A549 (cell line): ENCODE data around the gene NOL8. TPM values are rescaled to one million over a fixed set of nuclear protein-coding genes. Genes with fewer than 3 reads are reported as not detected.

Experiments used
- ATAC-seq, 2 experiments: fragments of 200-7000 bp in 1 of 2; fragments of >200 bp in 1 of 2; cut with Nextera tagmentation in 1 of 2; cut with Tn5 transposase in 1 of 2; 3 replicates each; pipeline versions ENCODE4 v1.8.0 to v1.9.1; 2018 to 2020; ENCODE audit warnings: mild to moderate bottlenecking in 1 of 2, moderate library complexity in 1 of 2
- CTCF ChIA-PET: fragments of 300-600 bp; sonication (Branson Sonifier 250); formaldehyde crosslinking; extraction: SDS; loops from one replicate; lab custom pipeline; 2021; ENCODE audit warnings: antibody characterized with exemption, inconsistent platforms; lab: Yijun Ruan, JAX
- POLR2A ChIA-PET: fragments of 350-600 bp; formaldehyde crosslinking; extraction: SDS; loops from one replicate; lab custom pipeline; 2021; ENCODE audit warnings: antibody characterized with exemption, inconsistent platforms; lab: Yijun Ruan, JAX
- DNase-seq, 2 experiments: peaks; one replicate each; pipeline versions ENCODE4 v3.0.0 to v3.0.0-alpha.2; 2011 to 2016; ENCODE audit warnings: low read depth in 1 of 2, low spot score in 1 of 2
- FAIRE-seq: peaks from 2 replicates; lab custom pipeline; 2011; peaks lifted over from hg19 to GRCh38; lab: Jason Lieb, UNC
- H3K27ac ChIP-seq, 2 experiments: fragments of >200 bp; sonication (Bioruptor Twin); formaldehyde crosslinking; 3 replicates each; pipeline ENCODE4 v1.5.1; 2016 to 2017
- H3K4me1 ChIP-seq: fragments of >200 bp; sonication (Bioruptor Twin); formaldehyde crosslinking; 3 replicates; pipeline ENCODE4 v1.6.1; 2016
- H3K4me2 ChIP-seq: fragments of >200 bp; sonication (Bioruptor Twin); formaldehyde crosslinking; 3 replicates; pipeline ENCODE4 v1.6.1; 2016
- H3K4me3 ChIP-seq: fragments of >200 bp; sonication (Bioruptor Twin); formaldehyde crosslinking; 3 replicates; pipeline ENCODE4 v1.5.1; 2016
- H3K9me3 ChIP-seq: fragments of >200 bp; sonication (Bioruptor Twin); formaldehyde crosslinking; 3 replicates; pipeline ENCODE4 v1.6.1; 2016
- BCL3 ChIP-seq: fragments of >200 bp; sonication (Bioruptor Twin); formaldehyde crosslinking; IDR thresholded peaks from 3 replicates; pipeline ENCODE4 v1.6.1; 2016
- BHLHE40 ChIP-seq: IDR thresholded peaks from 2 replicates; pipeline ENCODE4 v1.6.1; 2012; ENCODE audit warnings: low read depth, low read length, inconsistent platforms
- CHD2 ChIP-seq: fragments of 150-350 bp; IDR thresholded peaks from 2 replicates; pipeline ENCODE4 v1.6.1; 2014; ENCODE audit warnings: low read length; ENCODE audit not compliant: partially characterized antibody
- CHD4 ChIP-seq: fragments of 200-600 bp; sonication (generic); IDR thresholded peaks from 2 replicates; pipeline ENCODE4 v1.6.1; 2016; ENCODE audit warnings: antibody characterized with exemption, mild to moderate bottlenecking, borderline replicate concordance
- E2F6 ChIP-seq: IDR thresholded peaks from 2 replicates; pipeline ENCODE4 v1.6.1; 2012; ENCODE audit warnings: low read depth, borderline replicate concordance
- EHMT2 ChIP-seq: fragments of 200-600 bp; sonication (generic); IDR thresholded peaks from 2 replicates; pipeline ENCODE4 v1.6.1; 2016; ENCODE audit warnings: antibody characterized with exemption, low read depth, mild to moderate bottlenecking, moderate library complexity
- ELK1 ChIP-seq: fragments of 150-350 bp; IDR thresholded peaks from 2 replicates; pipeline ENCODE4 v1.6.1; 2014; ENCODE audit warnings: low read depth, mild to moderate bottlenecking, low read length
- GATA3 ChIP-seq: IDR thresholded peaks from 2 replicates; pipeline ENCODE4 v1.6.1; 2012; ENCODE audit warnings: borderline replicate concordance
- HEYL ChIP-seq: fragments of 250-450 bp; sonication (Bioruptor Pico); IDR thresholded peaks from 2 replicates; pipeline ENCODE4 v1.8.0; 2021; ENCODE audit warnings: mild to moderate bottlenecking, moderate library complexity
- HOXA7 ChIP-seq: fragments of 250-450 bp; sonication (Bioruptor Pico); IDR thresholded peaks from 2 replicates; pipeline ENCODE4 v1.5.0; 2020; ENCODE audit warnings: mild to moderate bottlenecking, moderate library complexity
- HOXB5 ChIP-seq: fragments of 250-450 bp; sonication (Bioruptor Pico); IDR thresholded peaks from 2 replicates; pipeline ENCODE4 v1.5.0; 2020; ENCODE audit warnings: mild to moderate bottlenecking, moderate library complexity
- KDM1A ChIP-seq: fragments of 200-600 bp; sonication (generic); IDR thresholded peaks from 2 replicates; pipeline ENCODE4 v1.6.1; 2016; ENCODE audit warnings: low read depth, mild to moderate bottlenecking
- MAZ ChIP-seq: fragments of 150-350 bp; IDR thresholded peaks from 2 replicates; pipeline ENCODE4 v1.6.1; 2014; ENCODE audit warnings: antibody characterized with exemption, low read depth, low read length, borderline replicate concordance
- NFE2L2 ChIP-seq: fragments of 150-350 bp; conservative IDR thresholded peaks from 2 replicates; pipeline ENCODE4 v1.6.1; 2014; ENCODE audit warnings: low read length
- PHF8 ChIP-seq: fragments of 200-600 bp; sonication (generic); IDR thresholded peaks from 2 replicates; pipeline ENCODE4 v1.6.1; 2016; ENCODE audit warnings: low read depth, mild to moderate bottlenecking, antibody characterized with exemption, moderate library complexity, borderline replicate concordance
- POLR2AphosphoS2 ChIP-seq: conservative IDR thresholded peaks from 2 replicates; pipeline ENCODE4 v1.6.1; 2012; ENCODE audit warnings: low read length, improper control_type of control experiment, inconsistent platforms
- REST ChIP-seq: fragments of 200-600 bp; sonication (generic); IDR thresholded peaks from 2 replicates; pipeline ENCODE4 v1.6.1; 2016; ENCODE audit warnings: antibody characterized with exemption, mild to moderate bottlenecking, moderate library complexity
- RFX5 ChIP-seq: fragments of 450-650 bp; IDR thresholded peaks from 2 replicates; pipeline ENCODE4 v1.7.1; 2014; ENCODE audit warnings: antibody characterized with exemption, mild to moderate bottlenecking, moderate library complexity
- SMC3 ChIP-seq: fragments of >200 bp; sonication (Bioruptor Twin); formaldehyde crosslinking; IDR thresholded peaks from 3 replicates; pipeline ENCODE4 v1.6.1; 2018; ENCODE audit warnings: inconsistent platforms
- TFCP2L1 ChIP-seq: fragments of 250-450 bp; sonication (Bioruptor Pico); IDR thresholded peaks from 2 replicates; pipeline ENCODE4 v1.5.0; 2021; ENCODE audit warnings: mild to moderate bottlenecking
- ZNF302 ChIP-seq: fragments of 250-450 bp; sonication (Bioruptor Pico); IDR thresholded peaks from 2 replicates; pipeline ENCODE4 v1.9.0; 2021; ENCODE audit warnings: inconsistent platforms, mild to moderate bottlenecking, moderate library complexity
- WGBS: methylation state at CpG from one replicate; pipeline ENCODE4 v1.1.6; 2017; ENCODE audit errors: missing lambda C conversion rate; 5-methylcytosine and 5-hydroxymethylcytosine counted together
- polyA plus RNA-seq, 4 experiments: library from polyadenylated mRNA; depleted of rRNA in 3 of 4; stranded (reverse); fragments of >200 nt; fragmentation: RNase III in 1 of 4; extraction: RNeasy Plus Mini Kit Qiagen cat#74134 plus additional on column Dnase treatment in 1 of 4; gene quantifications; 2 replicates in 3 of 4; 3 replicates in 1 of 4; pipeline ENCODE4 v1.2.3, GENCODE V29; 2011 to 2017

NOL8 gene
- polyA plus RNA-seq, 2 of the 4 experiments (the other 2 are of a cell fraction), result 24.4 to 47.2 TPM

- no peaks in the 10 kb centered on the region for H3K9me3 ChIP-seq
- H3K4me1 ChIP-seq, result peaks cover 8% of the 10 kb centered on the region; the same call in 2 of the 3 replicates
- FAIRE-seq (no peak), ATAC-seq (no peak), DNase-seq (no peak)
- no peak overlapping the region for H3K4me2 ChIP-seq
- ChIA-PET POLR2A (no interaction called here), CTCF (interaction anchor here (1.1 kb wide), 3 partner anchors 9 to 337 kb away, joined by 3 read pairs; no protein-coding TSS in a partner anchor)
- no peak overlapping the region for H3K4me3 ChIP-seq
- TF ChIP-seq POLR2AphosphoS2 (no peak), CHD4 (no peak), HEYL (CRISPR knock-in tag) (no peak), ZNF302 (no peak), E2F6 (no peak), CHD2 (no peak), REST (no peak), MAZ (no peak), TFCP2L1 (CRISPR knock-in tag) (no peak), HOXB5 (CRISPR knock-in tag) (no peak), HOXA7 (CRISPR knock-in tag) (no peak), NFE2L2 (no peak), BHLHE40 (no peak), RFX5 (no peak), EHMT2 (no peak), BCL3 (no peak), ELK1 (no peak), GATA3 (no peak)
- 90% methylated on average over 3 of the region's 3 CpGs for WGBS
- no peak overlapping the region for H3K27ac ChIP-seq
These were observed 27.1 kb downstream of the NOL8 start for GRCh38 chr9:92298036-92298435.

GRCh38 chr9:92297611-92298010 is 27.5 kb downstream of the NOL8 start:
- no peak for TF ChIP-seq PHF8
- no peak for TF ChIP-seq EHMT2
- no peak for TF ChIP-seq KDM1A
- no peak for TF ChIP-seq SMC3
- TF ChIP-seq HEYL (CRISPR knock-in tag), result no peak
- no peak for ATAC-seq
- 95% methylated on average over 3 of the region's 3 CpGs for WGBS

More at GRCh38 chr9:92297611-92298010, 27.5 kb downstream of the NOL8 start:
- Histone ChIP-seq H3K4me2 (no peak overlapping the region), H3K9me3 (no peaks in the 10 kb centered on the region), H3K4me3 (no peak overlapping the region), H3K27ac (no peak overlapping the region), H3K4me1 (peaks cover 8% of the 10 kb centered on the region; the same call in 2 of the 3 replicates)
- POLR2A ChIA-PET, result no interaction called here
- no peak for FAIRE-seq
- CTCF ChIA-PET, result interaction anchor here (1.1 kb wide), 1 partner anchor 158 kb away, joined by 3 read pairs; no protein-coding TSS in a partner anchor
- no peak for DNase-seq
